Mesothelial cell of epicardium (in vitro differentiated cells): Measurements from ENCODE around the gene STRIP2. TPM values are rescaled to one million over a fixed set of nuclear protein-coding genes. Genes with fewer than 3 reads are reported as not detected.
"Not testable (repeated sequence)": the region's sequence is repeated elsewhere in the genome, so short reads cannot be mapped to it uniquely, and the experiment has no call there.

Experiments used
- DNase-seq, 2 experiments: peaks; one replicate each; pipeline ENCODE4 v3.0.0; 2021; ENCODE audit warnings: low spot score in 2 of 2; ENCODE audit not compliant: unreplicated experiment in 2 of 2
- H3K27ac Mint-ChIP-seq: 2 replicates; pipeline ENCODE4 v1.8.0; 2021; ENCODE audit warnings: mixed read lengths
- H3K27me3 Mint-ChIP-seq: 2 replicates; pipeline ENCODE4 v1.8.0; 2021; ENCODE audit warnings: low read depth, mixed read lengths
- H3K36me3 Mint-ChIP-seq: 2 replicates; pipeline ENCODE4 v1.8.0; 2021; ENCODE audit warnings: mixed read lengths
- H3K4me1 Mint-ChIP-seq: 2 replicates; pipeline ENCODE4 v1.8.0; 2021; ENCODE audit warnings: mixed read lengths
- H3K4me3 Mint-ChIP-seq: 2 replicates; pipeline ENCODE4 v1.8.0; 2021; ENCODE audit warnings: mild to moderate bottlenecking, moderate library complexity, mixed read lengths
- H3K9me3 Mint-ChIP-seq: 2 replicates; pipeline ENCODE4 v1.8.0; 2021; ENCODE audit warnings: mixed read lengths
- CTCF ChIP-seq: fragments of 200-600 bp; sonication (generic); IDR thresholded peaks from one replicate; pipeline ENCODE4 v1.5.0; 2021; ENCODE audit warnings: antibody characterized with exemption; ENCODE audit not compliant: unreplicated experiment
- total RNA-seq: library from RNA; stranded (reverse); gene quantifications from 3 replicates; pipeline ENCODE4 v1.2.1, GENCODE V29; 2021

The STRIP2 gene
- total RNA-seq, 1 donor from 2014 or later, result 1.8 TPM

- Mint-ChIP-seq H3K9me3 (no peaks in the 10 kb centered on the region), H3K36me3 (peaks cover under 1% of the 10 kb centered on the region), H3K27me3 (no peaks in the 10 kb centered on the region), H3K27ac (no peak overlapping the region), H3K4me1 (peaks cover 3% of the 10 kb centered on the region), H3K4me3 (no peak overlapping the region)
- DNase-seq, result no peak
- no peak for TF ChIP-seq CTCF
These were observed 35.7 kb downstream of the STRIP2 start for GRCh38 chr7:129469930-129470329.

- no peak for DNase-seq
- no peak for TF ChIP-seq CTCF
- H3K4me3 Mint-ChIP-seq, result no peak overlapping the region
- H3K9me3 Mint-ChIP-seq, result no peaks in the 10 kb centered on the region
- H3K36me3 Mint-ChIP-seq, result peaks cover 2% of the 10 kb centered on the region
- H3K27ac Mint-ChIP-seq, result no peak overlapping the region
- H3K27me3 Mint-ChIP-seq, result no peaks in the 10 kb centered on the region
- no peaks in the 10 kb centered on the region for H3K4me1 Mint-ChIP-seq
These were observed 36.2 kb downstream of the STRIP2 start for GRCh38 chr7:129470411-129470810.

- no peaks in the 10 kb centered on the region for H3K9me3 Mint-ChIP-seq
These were observed 37.2 kb downstream of the STRIP2 start for GRCh38 chr7:129471402-129471827.

GRCh38 chr7:129475931-129476330 is 41.7 kb downstream of the STRIP2 start:
- H3K4me3 Mint-ChIP-seq, H3K9me3 Mint-ChIP-seq, H3K36me3 Mint-ChIP-seq, H3K27ac Mint-ChIP-seq, DNase-seq, H3K4me1 Mint-ChIP-seq, H3K27me3 Mint-ChIP-seq: not testable (repeated sequence)

More at GRCh38 chr7:129471402-129471827, 37.2 kb downstream of the STRIP2 start:
- TF ChIP-seq CTCF, result no peak
- H3K4me1 Mint-ChIP-seq, result no peaks in the 10 kb centered on the region
- no peak overlapping the region for H3K27ac Mint-ChIP-seq
- H3K36me3 Mint-ChIP-seq, result peaks cover 2% of the 10 kb centered on the region
- no peak for DNase-seq
- no peak overlapping the region for H3K4me3 Mint-ChIP-seq
- no peaks in the 10 kb centered on the region for H3K27me3 Mint-ChIP-seq

- H3K36me3 Mint-ChIP-seq, DNase-seq, H3K4me1 Mint-ChIP-seq, H3K4me3 Mint-ChIP-seq, H3K27ac Mint-ChIP-seq, H3K27me3 Mint-ChIP-seq, H3K9me3 Mint-ChIP-seq: not testable (repeated sequence)
These were observed 42.2 kb downstream of the STRIP2 start for GRCh38 chr7:129476398-129476797.

GRCh38 chr7:129479831-129480230 is 45.6 kb downstream of the STRIP2 start:
- no peak overlapping the region for H3K27ac Mint-ChIP-seq
- H3K27me3 Mint-ChIP-seq, result no peaks in the 10 kb centered on the region
- peaks cover 7% of the 10 kb centered on the region for H3K9me3 Mint-ChIP-seq
- peaks cover 2% of the 10 kb centered on the region for H3K36me3 Mint-ChIP-seq
- no peak for DNase-seq
- H3K4me1 Mint-ChIP-seq, result no peaks in the 10 kb centered on the region
- no peak overlapping the region for H3K4me3 Mint-ChIP-seq
- no peak for TF ChIP-seq CTCF
